HG03025 (cell line): Measurements from ENCODE around the gene BCL11B.

ENCODE experiments used
- ATAC-seq: cut with Tn5 transposase; IDR thresholded peaks from one replicate; pipeline ENCODE4 v1.9.1; 2021; ENCODE audit warnings: mild to moderate bottlenecking, moderate library complexity; ENCODE audit not compliant: unreplicated experiment, low FRiP score

Gene BCL11B

DNA sequence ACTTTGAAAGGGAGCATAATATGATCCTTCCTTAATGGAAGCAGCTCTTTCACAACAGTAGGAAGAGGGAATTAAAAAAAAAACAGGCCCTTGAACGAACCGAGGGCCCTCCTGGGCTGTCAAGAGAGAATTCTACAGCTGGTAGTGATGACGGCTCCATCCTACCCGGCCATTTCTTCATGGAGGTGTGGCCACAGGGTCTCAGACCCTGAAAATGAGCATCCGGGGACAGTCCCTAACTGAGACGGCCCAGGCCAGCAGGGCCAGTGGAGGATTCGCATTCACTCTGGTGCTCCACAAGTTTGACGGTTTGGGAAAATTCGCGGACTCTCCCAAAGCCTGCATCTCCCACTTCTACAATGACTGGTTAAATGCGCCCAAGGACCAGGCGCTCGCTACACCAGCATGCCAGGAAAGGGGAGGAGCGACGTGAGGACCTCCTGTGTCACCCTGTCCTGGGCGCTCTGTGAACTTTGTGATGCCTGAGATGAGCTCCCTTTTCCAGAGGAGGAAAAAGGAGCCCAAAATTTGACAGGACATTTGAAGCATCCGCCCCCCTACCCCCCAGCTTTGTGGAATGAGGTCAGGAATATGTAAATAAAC, 66.8 kb downstream of the BCL11B start:
- no peak for ATAC-seq

- no peak for ATAC-seq
Observed at GRCh38 chr14:99203801-99204200, 68.2 kb downstream of the BCL11B start.

- no peak for ATAC-seq
Observed at GRCh38 chr14:99203080-99203479, 68.9 kb downstream of the BCL11B start.

DNA sequence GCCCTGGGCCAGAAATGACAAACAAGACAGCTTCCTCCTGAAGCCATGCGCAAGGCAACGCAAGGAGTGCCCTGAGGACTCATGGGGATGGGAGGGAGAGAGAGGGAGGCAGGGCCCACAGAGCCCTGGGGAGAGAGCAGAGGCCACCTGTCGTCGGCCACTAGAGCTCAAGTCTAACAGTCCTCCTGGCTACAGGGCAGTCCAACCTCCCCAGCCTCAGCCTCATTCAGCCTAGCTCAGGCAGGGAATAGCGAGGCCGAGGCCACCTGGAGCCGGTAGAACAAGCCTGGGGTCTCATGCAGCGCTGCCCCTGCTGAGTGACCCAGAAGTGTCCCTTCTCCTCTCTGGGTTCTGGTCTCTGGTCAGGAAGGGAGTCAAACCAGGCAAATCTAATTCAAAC, 69.5 kb downstream of the BCL11B start:
- ATAC-seq, result no peak

DNA sequence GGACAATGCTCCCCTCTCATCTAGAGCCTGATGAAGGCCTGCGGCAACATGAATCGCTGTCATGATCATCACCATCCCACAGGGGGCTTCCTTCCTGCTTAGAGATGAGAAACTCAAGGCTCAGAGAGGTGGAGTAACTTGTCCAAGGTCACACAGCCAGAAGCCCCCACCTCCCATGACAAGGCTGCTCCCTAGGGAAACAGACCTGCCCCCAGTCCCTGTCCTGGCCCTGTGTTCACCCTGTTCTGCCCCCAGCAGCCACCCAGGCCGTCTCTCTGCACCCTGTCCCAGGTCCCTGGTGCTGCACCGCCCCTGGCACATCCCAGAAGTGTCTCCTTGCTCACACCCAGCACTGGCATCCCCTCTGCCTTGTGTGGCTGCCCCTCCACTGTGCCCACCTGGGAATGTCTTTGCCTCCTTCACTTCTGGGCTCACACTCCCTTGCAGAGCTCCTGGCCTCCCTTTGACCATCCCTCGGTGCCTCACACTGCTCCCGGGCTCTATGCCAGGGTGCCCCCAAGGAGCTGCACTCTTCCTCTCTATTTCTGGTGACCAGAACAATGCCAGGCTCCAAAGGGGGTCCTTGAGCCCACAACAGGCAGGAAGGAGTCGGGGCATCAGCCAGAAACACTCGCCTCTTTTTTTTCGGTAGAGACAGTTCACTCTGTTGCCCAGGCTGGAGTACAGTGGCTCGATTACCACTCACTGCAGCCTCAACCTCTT, 70.5 kb downstream of the BCL11B start:
- ATAC-seq, result no peak

GRCh38 chr14:99200654-99201005, 71.4 kb downstream of the BCL11B start:
- ATAC-seq, result no peak

GRCh38 chr14:99199846-99200653, 71.9 kb downstream of the BCL11B start:
- ATAC-seq, result no peak

DNA sequence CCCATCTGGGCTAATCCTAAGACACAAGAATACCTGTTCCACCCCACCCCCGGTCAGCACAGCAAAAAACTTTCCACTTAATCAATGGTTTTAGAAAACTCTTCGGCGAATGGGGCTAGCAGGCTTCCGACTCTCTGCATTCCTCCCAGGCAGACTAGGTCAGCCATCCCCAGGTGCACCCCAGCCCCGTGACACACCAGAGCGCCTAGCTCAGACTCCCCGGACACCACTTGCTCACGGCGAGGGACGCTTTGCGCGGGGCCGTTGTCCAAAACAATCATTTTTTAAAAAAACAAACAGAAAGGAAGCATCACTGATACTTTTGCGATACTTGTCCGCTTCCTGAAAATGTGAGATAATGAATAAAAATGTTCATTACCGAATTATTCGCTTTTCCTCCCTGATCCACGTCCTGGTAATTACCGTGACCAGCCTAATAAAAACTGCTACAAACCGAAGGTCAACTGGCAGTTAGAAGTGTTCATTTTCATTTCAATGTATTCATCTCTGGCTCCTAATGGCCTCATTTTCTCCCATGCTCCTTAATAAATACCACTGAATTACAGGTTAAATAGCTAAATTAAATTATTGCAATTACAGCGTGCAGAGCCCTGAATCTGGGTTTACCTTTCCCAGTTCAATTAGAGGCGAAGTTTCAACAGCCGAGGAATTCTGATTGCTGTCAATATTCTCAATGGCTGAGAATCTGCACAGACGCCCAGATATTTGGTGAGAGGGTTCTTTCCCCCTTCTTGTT, 73.1 kb downstream of the BCL11B start:
- ATAC-seq, result no peak

DNA sequence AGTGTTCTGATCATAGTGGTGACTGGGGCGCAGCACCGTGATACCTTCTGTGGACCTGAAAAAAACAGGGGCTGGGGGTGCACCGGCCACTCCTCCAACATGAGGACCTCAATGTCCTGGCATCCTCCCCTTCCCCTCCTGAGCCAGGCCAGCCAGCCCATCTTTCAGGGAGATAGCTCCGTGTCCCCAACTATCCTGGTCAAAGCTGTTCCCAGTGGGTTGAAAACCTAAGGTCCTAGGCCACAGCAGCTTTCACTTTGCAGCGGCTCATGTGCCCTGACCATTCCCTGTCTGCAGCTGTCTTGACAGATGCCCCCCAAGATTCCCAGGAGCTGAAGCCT, 75.7 kb downstream of the BCL11B start:
- ATAC-seq, result no peak

DNA sequence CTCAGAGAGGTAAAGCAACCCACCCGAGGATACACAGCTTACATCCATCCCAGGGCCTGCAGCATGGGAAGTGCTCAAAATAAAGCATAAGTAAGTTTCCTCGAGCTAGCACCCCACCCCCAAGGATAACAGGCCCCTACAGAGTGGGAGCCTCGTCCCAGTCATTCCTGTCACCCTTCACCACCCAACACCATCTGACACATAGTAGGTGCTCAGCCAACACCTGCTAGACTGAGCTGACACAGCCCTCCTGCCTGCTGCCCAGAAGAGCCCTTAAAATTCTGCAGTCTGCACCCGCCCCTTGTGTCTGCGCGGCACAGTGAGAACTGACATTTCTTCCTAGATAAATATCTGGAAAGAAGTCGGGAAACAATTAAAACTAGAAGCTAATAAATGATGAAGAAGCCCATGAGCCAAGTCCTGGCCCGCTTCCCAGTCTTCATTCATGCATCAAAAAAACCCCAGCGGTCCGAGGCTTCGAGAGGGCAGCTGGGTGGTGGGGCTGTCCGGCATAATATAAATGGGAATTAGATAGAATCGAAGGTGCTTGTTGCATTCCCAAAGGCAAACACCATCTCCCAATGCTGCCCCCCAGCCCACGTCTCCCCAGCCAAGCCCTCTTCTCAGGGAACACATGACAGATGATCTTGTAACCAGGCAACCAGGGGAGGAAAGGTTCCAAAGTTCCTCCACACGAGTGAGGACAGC, 76.2 kb downstream of the BCL11B start:
- no peak for ATAC-seq

DNA sequence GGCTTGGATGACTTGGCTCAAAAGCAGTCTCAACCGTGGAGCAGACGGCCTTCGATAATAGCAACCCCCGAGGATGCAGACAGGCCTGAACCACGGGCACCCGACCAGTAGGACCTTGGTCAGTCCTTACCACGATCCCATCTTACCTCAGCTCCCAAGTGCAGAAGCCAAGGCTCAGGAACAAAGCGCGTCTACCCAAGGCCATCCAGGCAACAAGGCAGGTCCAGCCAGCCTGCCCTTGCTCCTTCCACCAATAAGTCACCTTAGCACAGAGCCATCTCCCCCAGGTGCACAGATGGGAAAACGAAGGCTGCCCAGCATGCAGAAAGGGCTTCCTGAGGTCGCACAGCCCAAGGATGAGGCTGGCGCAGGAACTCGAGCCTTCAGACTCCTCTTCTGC, 77.3 kb downstream of the BCL11B start:
- no peak for ATAC-seq

DNA sequence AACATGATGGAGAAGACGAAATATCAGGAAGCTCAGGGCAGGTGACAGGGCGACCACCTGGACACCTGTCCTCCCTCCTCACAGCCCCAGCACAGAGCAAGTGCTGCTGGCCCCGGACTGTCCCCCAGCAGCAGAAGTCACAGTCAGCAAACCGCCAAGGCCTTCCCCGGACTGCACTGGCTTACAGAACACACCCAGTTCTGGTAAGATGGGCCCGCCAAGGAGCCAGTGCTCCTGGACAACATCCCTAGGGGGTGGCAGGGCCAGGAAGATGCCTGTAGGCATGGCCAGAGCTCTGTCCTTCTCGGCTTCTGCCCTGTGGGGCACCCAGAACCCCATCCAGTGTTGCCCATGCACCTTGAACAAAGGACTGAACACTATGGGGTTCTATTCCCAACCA, 77.9 kb downstream of the BCL11B start:
- ATAC-seq, result no peak

GRCh38 chr14:99192830-99193229, 79.2 kb downstream of the BCL11B start:
- ATAC-seq, result no peak

DNA sequence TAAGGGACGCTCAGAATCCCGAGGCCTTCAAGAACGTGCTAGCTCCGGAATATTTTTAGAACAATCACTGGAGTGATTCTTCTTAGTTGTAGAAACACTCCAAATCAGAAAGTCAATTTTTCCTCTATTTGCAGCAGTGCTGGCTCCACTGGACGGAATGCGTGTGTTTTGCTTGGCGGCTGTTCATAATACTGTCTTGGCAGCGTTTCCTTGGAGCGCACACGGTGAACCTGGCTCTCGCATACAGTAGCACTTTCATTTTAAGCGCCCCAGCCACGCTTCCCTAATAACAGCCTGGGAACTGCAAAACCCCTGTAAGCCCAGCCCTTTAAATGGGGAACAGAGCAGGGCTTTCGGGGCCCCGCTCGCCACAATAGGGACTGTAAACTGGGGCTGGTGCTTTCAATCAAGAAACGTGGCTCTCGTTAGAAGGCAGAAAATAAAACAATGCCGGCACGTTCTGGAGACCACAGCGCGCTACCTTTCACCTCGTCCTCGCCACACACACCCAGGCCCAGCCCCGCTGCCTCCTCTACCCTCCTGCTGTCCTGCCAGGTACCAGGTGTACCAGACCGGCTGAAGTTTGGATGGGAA, 79.9 kb downstream of the BCL11B start:
- no peak for ATAC-seq

DNA sequence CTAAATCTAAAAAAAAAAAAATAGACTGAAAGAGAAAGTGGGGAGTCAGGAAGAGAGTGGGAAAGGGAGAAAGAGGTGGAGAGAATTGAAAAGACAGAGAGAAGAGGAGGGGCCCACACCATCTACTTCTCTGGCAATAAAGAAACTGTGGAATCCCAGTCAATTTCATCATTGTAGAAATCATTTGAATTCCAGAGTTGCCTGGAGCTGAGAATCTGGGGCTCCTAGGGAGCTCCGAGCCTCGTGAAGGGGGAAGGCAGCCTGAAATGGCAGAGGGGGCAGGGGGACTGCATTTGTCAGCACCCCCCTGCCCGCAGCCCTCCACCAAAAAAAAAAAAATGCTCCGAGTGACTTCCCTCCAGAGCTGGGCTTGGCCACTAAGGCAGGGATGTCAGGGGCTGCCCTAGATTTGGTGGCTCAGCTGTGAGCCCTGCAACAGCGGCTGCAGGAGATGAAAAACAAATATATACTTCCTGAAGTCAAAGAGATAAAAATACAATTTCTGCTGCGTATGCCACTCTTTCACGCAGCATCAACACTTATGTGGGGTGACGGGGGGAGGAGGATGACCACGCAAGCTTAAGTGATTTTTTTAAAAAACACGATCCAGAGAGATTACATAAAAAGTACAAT, 80.5 kb downstream of the BCL11B start:
- ATAC-seq, result no peak

DNA sequence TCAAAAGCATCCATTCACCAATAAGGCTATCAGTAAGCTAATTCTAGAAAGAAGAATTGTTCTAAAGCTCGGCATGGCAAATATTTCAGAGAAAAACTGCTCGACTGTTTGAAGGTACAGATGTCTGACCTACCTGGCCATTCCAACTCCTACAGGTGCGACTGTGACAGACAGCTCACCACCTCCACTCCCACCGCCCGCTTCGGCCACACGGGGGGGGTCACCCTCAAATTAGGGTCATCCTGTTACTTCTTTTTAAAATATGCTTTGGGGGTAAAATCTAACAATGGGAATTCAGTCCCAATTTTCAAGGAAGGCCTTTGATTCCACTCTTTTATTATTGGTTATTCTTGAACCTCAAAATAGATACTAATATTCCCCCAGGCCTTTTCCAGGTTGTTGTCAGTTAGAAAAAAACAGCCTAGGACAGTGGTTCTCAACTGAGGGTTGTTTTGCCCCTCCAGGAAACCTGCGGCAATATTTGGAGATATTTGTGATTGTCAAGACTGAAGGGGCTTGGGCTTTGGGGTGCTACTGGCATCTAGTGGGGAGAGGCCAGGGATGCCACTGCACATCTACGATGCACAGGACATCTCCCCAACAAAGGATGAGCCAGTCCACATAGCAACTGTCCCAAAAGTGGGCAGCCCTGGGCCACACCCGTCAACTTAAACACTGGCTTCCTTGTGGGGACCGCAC, 81.2 kb downstream of the BCL11B start:
- ATAC-seq, result no peak

- no peak for ATAC-seq
Observed at GRCh38 chr14:99189201-99189801, 82.7 kb downstream of the BCL11B start.

DNA sequence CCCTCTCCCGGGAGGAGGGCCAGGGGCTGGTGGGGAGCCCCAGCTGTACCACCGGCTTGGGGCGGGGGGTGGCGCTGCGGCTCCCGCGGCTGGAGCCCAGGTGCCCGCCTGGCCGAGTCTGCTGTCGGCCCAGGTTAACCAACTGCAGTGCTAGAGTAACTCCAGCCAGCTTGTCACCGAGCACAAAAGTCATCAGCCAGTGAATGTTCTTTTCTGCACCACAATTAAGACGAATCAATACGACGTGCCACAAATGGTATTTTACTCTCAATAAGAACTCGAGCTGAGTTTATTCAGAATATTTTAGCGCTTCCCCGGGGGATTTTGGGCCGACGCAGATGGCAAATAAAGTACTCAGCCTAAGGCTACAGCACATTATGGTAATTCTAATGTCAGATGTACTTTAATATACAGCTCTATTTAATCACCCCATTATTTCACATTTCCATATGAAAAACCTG, 83.2 kb downstream of the BCL11B start:
- ATAC-seq, result no peak

DNA sequence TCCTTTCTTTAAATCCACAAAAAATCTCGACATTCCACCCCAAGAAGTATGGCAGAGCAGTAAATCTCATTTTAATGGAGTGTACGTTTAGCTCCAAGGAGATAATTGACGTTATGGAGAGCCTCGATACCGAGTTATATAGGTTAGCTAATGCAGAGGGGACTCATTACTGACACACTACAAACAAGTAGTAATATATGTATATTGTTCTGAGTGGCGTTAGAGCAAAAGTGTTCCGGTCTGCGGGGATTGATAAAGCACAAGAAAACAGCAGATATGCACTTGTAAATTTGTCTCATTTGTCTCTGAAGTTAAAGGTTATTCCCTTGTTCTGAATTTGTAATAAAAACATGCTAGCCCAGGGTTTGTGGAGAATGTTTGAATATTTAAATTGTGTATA, 84.1 kb downstream of the BCL11B start:
- ATAC-seq, result no peak
